ENCODE data around the gene SRSF8.
A peak's percentile ranks its signal among the peaks of the same experiment; 100 is the strongest.
"Not testable (repeated sequence)": the region's sequence is repeated elsewhere in the genome, so short reads cannot be mapped to it uniquely, and the experiment has no call there.

The SRSF8 gene, protein sequence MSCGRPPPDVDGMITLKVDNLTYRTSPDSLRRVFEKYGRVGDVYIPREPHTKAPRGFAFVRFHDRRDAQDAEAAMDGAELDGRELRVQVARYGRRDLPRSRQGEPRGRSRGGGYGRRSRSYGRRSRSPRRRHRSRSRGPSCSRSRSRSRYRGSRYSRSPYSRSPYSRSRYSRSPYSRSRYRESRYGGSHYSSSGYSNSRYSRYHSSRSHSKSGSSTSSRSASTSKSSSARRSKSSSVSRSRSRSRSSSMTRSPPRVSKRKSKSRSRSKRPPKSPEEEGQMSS

DNA sequence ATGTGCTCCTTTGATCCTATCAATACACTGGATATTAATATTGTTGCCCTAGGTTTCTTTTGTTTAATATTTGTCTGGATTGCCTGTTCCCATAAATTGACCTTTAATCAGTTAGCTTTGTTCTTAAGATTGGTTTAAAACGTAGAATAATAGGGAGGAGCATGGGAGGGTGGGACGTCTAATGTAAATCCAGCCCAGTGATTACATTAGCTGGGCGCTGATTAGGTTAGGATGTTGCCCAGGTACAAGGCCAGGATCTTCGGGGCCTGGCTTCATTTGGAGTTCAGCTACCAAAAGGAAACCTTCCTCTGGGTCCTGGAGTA lies at the start of gene SRSF8:
TSS of gene SRSF8 (plus strand) at position 204 of the 323 bp plus-strand sequence. CDS start 308 bp downstream, outside the sequence.
- Histone ChIP-seq H3K4me1 (ENCODE audit: control insufficient read depth in 1 of 2, insufficient read depth in 1 of 2, low read depth in 1 of 2, low read length in 1 of 2) (peaks cover 10 to 12% of the 10 kb centered on the region in 2 experiments), H3K9me3 (no peaks in the 10 kb centered on the region), H3K36me3 (no peaks in the 10 kb centered on the region), H3K27ac (no peak within 1 kb of the TSS), H3K27me3 (peaks cover 67% of the 10 kb centered on the region), H3K4me3 (ENCODE audit: low read depth in 1 of 2, low read length in 1 of 2) (peak within 1 kb of the TSS; percentile 48 to 70)
- TF ChIP-seq CTCF (IDR thresholded peaks at IDR 0.05), result no peak

DNA sequence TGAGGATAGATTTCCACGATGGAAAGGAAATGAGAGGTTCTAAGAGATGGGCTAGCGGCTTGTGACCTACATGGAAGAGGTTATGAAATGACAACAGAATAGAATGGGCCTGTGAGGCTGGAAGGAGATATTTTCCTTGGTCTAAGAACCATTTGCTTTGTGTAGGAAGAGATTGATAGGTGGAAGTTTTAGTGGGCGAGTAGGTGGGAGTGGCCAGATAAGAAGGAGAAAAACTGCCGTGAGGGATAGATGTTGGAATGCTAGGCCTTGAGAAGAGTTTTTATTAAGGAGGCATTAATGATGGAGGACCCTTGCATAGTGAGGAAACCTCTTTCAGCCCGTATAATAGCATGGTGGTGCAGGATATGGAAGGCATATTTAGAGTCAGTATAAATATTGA lies 45.3 kb upstream of the SRSF8 start:
- not testable (repeated sequence) for H3K4me3 ChIP-seq (ENCODE audit: low read depth in 1 of 2, low read length in 1 of 2); H3K27me3 ChIP-seq; H3K9me3 ChIP-seq; H3K4me1 ChIP-seq (ENCODE audit: control insufficient read depth in 1 of 2, insufficient read depth in 1 of 2, low read depth in 1 of 2, low read length in 1 of 2); H3K27ac ChIP-seq; H3K36me3 ChIP-seq

DNA sequence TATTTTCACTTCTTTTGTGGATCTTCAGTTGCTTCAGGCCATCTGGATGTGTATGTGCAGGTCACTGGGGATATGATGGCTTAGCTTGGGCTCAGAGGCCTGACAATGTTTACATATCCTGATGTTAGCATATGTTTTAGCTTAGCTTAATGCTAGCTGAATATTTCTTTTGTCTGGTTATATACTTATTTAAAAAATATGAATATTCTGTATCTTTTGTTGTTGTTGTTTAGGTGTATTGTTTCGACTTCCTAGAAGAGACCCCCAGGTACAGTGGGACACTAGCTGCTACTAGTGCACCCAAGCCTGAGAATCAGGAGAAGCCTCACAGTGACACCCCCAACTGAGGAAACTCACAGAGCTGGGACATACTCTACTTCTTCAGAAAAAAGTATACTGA lies 41.8 kb upstream of the SRSF8 start, which contains the start of gene KDM4E:
TSS of gene KDM4E (plus strand) at position 301 of the 400 bp plus-strand sequence. CDS start 300 bp downstream, outside the sequence.
- Histone ChIP-seq H3K9me3 (no peaks in the 10 kb centered on the region), H3K27ac (no peak within 1 kb of the TSS), H3K4me3 (ENCODE audit: low read depth in 1 of 2, low read length in 1 of 2) (no peak within 1 kb of the TSS), H3K4me1 (ENCODE audit: control insufficient read depth in 1 of 2, insufficient read depth in 1 of 2, low read depth in 1 of 2, low read length in 1 of 2) (no peaks in the 10 kb centered on the region), H3K27me3 (no peaks in the 10 kb centered on the region), H3K36me3 (no peaks in the 10 kb centered on the region)
- TF ChIP-seq CTCF (IDR thresholded peaks at IDR 0.05), result no peak

GRCh38 chr11:95025594-95025993 lies 41.1 kb upstream of the SRSF8 start:
- H3K9me3 ChIP-seq; H3K27me3 ChIP-seq; H3K36me3 ChIP-seq; H3K27ac ChIP-seq; H3K4me3 ChIP-seq (ENCODE audit: low read depth in 1 of 2, low read length in 1 of 2); H3K4me1 ChIP-seq (ENCODE audit: control insufficient read depth in 1 of 2, insufficient read depth in 1 of 2, low read depth in 1 of 2, low read length in 1 of 2): not testable (repeated sequence)

DNA sequence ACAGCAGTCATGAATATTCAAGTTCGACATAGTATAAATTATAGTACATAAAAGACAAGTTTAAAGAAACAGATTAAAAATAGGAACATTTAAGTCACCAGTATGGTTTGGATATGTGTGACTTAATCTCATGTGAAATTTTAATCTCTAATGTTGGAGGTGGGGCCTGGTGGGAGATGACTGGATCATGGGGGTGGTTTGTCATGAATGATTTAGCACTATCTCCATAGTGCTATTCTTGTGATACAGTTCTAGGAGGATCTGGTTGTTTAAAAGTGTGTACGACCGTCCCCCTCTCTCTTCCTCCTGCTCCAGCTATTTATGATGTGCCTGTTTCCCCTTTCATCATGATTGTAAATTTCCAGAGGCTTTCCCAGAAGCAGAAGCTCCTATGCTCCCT lies 38.4 kb upstream of the SRSF8 start:
- H3K36me3 ChIP-seq, result no peaks in the 10 kb centered on the region
- no peaks in the 10 kb centered on the region for H3K4me1 ChIP-seq (ENCODE audit: control insufficient read depth in 1 of 2, insufficient read depth in 1 of 2, low read depth in 1 of 2, low read length in 1 of 2)
- no peak overlapping the region for H3K4me3 ChIP-seq (ENCODE audit: low read depth in 1 of 2, low read length in 1 of 2)
- TF ChIP-seq CTCF (IDR thresholded peaks at IDR 0.05), result no peak
- H3K9me3 ChIP-seq, result no peaks in the 10 kb centered on the region
- H3K27me3 ChIP-seq, result no peaks in the 10 kb centered on the region
- H3K27ac ChIP-seq, result no peak overlapping the region

DNA sequence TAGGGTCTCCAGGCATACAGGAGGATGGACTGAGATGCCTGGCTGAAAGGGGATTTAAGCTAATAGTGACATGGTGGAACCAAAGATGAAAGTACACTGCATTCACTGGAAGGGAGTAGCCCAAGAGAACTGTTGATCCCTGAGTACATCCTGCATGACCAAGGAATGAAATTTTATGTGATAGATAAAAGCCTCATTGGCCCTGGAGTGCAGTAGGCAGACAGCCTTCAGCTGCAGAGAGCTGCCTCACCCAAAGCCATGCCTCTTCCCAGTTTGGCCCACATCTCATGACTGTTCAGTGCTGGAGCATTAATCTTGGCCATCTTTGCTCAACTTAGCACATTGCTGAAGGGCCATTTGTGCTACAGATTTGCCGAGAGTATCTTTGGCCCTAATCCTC lies 33.7 kb upstream of the SRSF8 start:
- Histone ChIP-seq H3K27ac (no peak overlapping the region), H3K36me3 (no peaks in the 10 kb centered on the region), H3K4me3 (ENCODE audit: low read depth in 1 of 2, low read length in 1 of 2) (no peak overlapping the region), H3K4me1 (ENCODE audit: control insufficient read depth in 1 of 2, insufficient read depth in 1 of 2, low read depth in 1 of 2, low read length in 1 of 2) (no peaks in the 10 kb centered on the region), H3K27me3 (peaks cover 37% of the 10 kb centered on the region), H3K9me3 (no peaks in the 10 kb centered on the region)
- TF ChIP-seq CTCF (IDR thresholded peaks at IDR 0.05), result no peak
